Measurements from ENCODE around the gene USP6NL. TPM values are rescaled to one million over a fixed set of nuclear protein-coding genes. Genes with fewer than 3 reads are reported as not detected.
A peak's percentile ranks its signal among the peaks of the same experiment; 100 is the strongest.

USP6NL gene
- total and polyA plus RNA-seq, 10 of the 15 experiments (the other 5 are each of a cell fraction or from before 2014, with no cell fraction given), result 4.0 to 27.7 (median 18.2) TPM

- TF ChIP-seq, protein P1, sequence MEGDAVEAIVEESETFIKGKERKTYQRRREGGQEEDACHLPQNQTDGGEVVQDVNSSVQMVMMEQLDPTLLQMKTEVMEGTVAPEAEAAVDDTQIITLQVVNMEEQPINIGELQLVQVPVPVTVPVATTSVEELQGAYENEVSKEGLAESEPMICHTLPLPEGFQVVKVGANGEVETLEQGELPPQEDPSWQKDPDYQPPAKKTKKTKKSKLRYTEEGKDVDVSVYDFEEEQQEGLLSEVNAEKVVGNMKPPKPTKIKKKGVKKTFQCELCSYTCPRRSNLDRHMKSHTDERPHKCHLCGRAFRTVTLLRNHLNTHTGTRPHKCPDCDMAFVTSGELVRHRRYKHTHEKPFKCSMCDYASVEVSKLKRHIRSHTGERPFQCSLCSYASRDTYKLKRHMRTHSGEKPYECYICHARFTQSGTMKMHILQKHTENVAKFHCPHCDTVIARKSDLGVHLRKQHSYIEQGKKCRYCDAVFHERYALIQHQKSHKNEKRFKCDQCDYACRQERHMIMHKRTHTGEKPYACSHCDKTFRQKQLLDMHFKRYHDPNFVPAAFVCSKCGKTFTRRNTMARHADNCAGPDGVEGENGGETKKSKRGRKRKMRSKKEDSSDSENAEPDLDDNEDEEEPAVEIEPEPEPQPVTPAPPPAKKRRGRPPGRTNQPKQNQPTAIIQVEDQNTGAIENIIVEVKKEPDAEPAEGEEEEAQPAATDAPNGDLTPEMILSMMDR (IDR thresholded peaks at IDR 0.05 in 2 of 3, conservative IDR thresholded peaks at IDR 0.05 in 1 of 3; ENCODE audit: control insufficient read depth in 2 of 3, extremely low read depth in 1 of 3, insufficient read depth in 1 of 3, low read depth in 3 of 3, low read length in 3 of 3), result peak; percentile 56 to 61 (median 61)
- TF ChIP-seq SIN3A (IDR thresholded peaks at IDR 0.05; ENCODE audit: low read depth, low read length), result no peak
- TF ChIP-seq, protein P2, sequence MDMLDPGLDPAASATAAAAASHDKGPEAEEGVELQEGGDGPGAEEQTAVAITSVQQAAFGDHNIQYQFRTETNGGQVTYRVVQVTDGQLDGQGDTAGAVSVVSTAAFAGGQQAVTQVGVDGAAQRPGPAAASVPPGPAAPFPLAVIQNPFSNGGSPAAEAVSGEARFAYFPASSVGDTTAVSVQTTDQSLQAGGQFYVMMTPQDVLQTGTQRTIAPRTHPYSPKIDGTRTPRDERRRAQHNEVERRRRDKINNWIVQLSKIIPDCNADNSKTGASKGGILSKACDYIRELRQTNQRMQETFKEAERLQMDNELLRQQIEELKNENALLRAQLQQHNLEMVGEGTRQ (IDR thresholded peaks at IDR 0.05; ENCODE audit: borderline replicate concordance, low read depth, low read length), result no peak
- no peak for TF ChIP-seq RUNX3 (IDR thresholded peaks at IDR 0.05; ENCODE audit: low read length)
Measured at GRCh38 chr10:11434324-11434723, 177.1 kb downstream of the USP6NL start (continued).

DNA sequence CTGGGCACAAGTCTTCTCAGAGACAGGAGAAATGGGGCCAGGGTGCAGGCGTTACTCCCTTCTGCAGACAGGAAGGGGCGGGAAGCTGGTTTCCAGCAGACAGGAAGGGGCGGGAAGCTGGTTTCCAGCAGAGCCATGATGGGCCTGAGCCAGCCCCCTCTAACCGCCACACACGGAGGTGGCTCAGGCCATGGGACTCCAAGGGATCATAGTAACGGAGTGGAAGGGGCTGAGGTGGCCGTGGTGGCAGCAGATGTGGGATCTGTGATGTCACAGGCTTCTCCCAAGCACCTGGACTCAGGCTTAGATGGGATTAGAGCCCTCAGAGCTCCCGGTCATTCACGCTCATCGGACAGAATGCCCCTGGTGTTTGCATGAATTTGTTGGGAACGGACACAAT is 177.8 kb downstream of the USP6NL start:
- H3K79me2 ChIP-seq (ENCODE audit: control insufficient read depth, insufficient read depth, low read length), result no peaks in the 10 kb centered on the region
- H3K9ac ChIP-seq (ENCODE audit: control insufficient read depth, insufficient read depth, low read length), result no peak overlapping the region
- ChIA-PET POLR2A (no interaction called here), CTCF (interaction anchor here (1.4 kb wide), 1 partner anchor 34 kb away, joined by 3 read pairs; no protein-coding TSS in a partner anchor), RAD21 (ENCODE audit: unreplicated experiment) (no interaction called here), SMC1A (ENCODE audit: uncharacterized antibody, unreplicated experiment) (no interaction called here)
- no peak overlapping the region for H2AFZ ChIP-seq (ENCODE audit: control insufficient read depth, low read depth, low read length)
- no peaks in the 10 kb centered on the region for H4K20me1 ChIP-seq (ENCODE audit: control insufficient read depth, insufficient read depth)
- H3K36me3 ChIP-seq (ENCODE audit: control insufficient read depth in 2 of 2, insufficient read depth in 2 of 2, low read length in 1 of 2), result no peaks in the 10 kb centered on the region
- BruUV-seq (replicated peaks), result no TSS peak
- no peaks in the 10 kb centered on the region; a peak in 1 of 4 replicates for H3K27me3 ChIP-seq (replicated peaks in 1 of 2; ENCODE audit: control insufficient read depth in 2 of 2, insufficient read depth in 2 of 2, low read length in 1 of 2)
- no peak for FAIRE-seq
- no peak overlapping the region for H3K27ac ChIP-seq (ENCODE audit: control insufficient read depth, insufficient read depth)
- no peak overlapping the region for H3K4me3 ChIP-seq
- DNase-seq (ENCODE audit: low read depth, low spot score), result no peak
- intact Hi-C loops (cut with micrococcal nuclease; ENCODE audit: unreplicated experiment), result loop anchor here (1.0 to 2.0 kb wide), 2 partner anchors 39 to 325 kb away; no protein-coding TSS in a partner anchor
- no peak overlapping the region for H3K4me2 ChIP-seq (ENCODE audit: control insufficient read depth, insufficient read depth)
- in situ Hi-C loops (cut with MboI), result no loop called here
- no peaks in the 10 kb centered on the region for H3K4me1 ChIP-seq (ENCODE audit: control insufficient read depth, insufficient read depth, low read length)
- ATAC-seq, result no peak
- 69% methylated on average over 11 of the region's 11 CpGs for WGBS (ENCODE audit: insufficient coverage, insufficient replicate concordance, low lambda C conversion rate, missing lambda C conversion rate)
- H3K9me3 ChIP-seq (replicated peaks; ENCODE audit: control insufficient read depth, insufficient read depth, low read length), result peaks cover 1% of the 10 kb centered on the region; the same call in 1 of the 3 replicates
- TF ChIP-seq CREM (IDR thresholded peaks at IDR 0.05; ENCODE audit: low read depth) (no peak), MAX (IDR thresholded peaks at IDR 0.05; ENCODE audit: low read depth, low read length) (no peak), RFX5 (IDR thresholded peaks at IDR 0.05; ENCODE audit: low read depth, low read length) (no peak), SREBF1 (IDR thresholded peaks at IDR 0.05; ENCODE audit: low read length) (no peak), MYB (IDR thresholded peaks at IDR 0.05; ENCODE audit: borderline replicate concordance, low read depth, low read length) (no peak), NR2F1 (conservative IDR thresholded peaks at IDR 0.05) (no peak), CBX5 (IDR thresholded peaks at IDR 0.05; ENCODE audit: low read depth) (no peak), TBL1XR1 (IDR thresholded peaks at IDR 0.05; ENCODE audit: low read depth, low read length) (no peak), IRF3 (IDR thresholded peaks at IDR 0.05) (no peak)
- TF ChIP-seq, protein P3, sequence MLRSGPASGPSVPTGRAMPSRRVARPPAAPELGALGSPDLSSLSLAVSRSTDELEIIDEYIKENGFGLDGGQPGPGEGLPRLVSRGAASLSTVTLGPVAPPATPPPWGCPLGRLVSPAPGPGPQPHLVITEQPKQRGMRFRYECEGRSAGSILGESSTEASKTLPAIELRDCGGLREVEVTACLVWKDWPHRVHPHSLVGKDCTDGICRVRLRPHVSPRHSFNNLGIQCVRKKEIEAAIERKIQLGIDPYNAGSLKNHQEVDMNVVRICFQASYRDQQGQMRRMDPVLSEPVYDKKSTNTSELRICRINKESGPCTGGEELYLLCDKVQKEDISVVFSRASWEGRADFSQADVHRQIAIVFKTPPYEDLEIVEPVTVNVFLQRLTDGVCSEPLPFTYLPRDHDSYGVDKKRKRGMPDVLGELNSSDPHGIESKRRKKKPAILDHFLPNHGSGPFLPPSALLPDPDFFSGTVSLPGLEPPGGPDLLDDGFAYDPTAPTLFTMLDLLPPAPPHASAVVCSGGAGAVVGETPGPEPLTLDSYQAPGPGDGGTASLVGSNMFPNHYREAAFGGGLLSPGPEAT (IDR thresholded peaks at IDR 0.05; ENCODE audit: low read depth), result no peak

All from GM12878 (cell line).